PFSK-1 (cell line): ENCODE data around the gene EML2.

Experiments used
- FOXP2 ChIP-seq: optimal IDR thresholded peaks from 2 replicates; pipeline ENCODE3; 2011; ENCODE audit warnings: borderline replicate concordance, control low read depth, inconsistent platforms; ENCODE audit not compliant: insufficient read depth; ENCODE audit errors: extremely low read length, extremely low read depth
- POLR2AphosphoS5 ChIP-seq: IDR thresholded peaks from 2 replicates; pipeline ENCODE4 v1.6.1; 2012; ENCODE audit warnings: low read depth, mild to moderate bottlenecking, control low read depth, low read length, moderate library complexity
- REST ChIP-seq, 2 experiments: IDR thresholded peaks; 2 replicates each; pipeline versions ENCODE4 v1.6.1 to v1.8.0; 2011 to 2012; ENCODE audit warnings: low read depth in 2 of 2, low read length in 2 of 2, control low read depth in 1 of 2, inconsistent platforms in 1 of 2, mild to moderate bottlenecking in 1 of 2, moderate library complexity in 1 of 2; ENCODE audit not compliant: insufficient read depth in 1 of 2
- SIN3A ChIP-seq: IDR thresholded peaks from 2 replicates; pipeline ENCODE4 v1.6.1; 2012; ENCODE audit warnings: mild to moderate bottlenecking, low read length, moderate library complexity, borderline replicate concordance; ENCODE audit not compliant: insufficient read depth
- TAF1 ChIP-seq: IDR thresholded peaks from 2 replicates; pipeline ENCODE4 v1.6.1; 2012; ENCODE audit warnings: low read length, control low read depth, borderline replicate concordance; ENCODE audit not compliant: insufficient read depth

The EML2 gene

GRCh38 chr19:45660636-45661035 lies 21.4 kb upstream of the EML2 start:
- TF ChIP-seq REST (IDR thresholded peaks at IDR 0.05; ENCODE audit: insufficient read depth in 1 of 2, low read depth in 2 of 2, low read length in 2 of 2): no peak
- TF ChIP-seq SIN3A: no peak
- no peak for TF ChIP-seq TAF1
- TF ChIP-seq FOXP2: no peak
- TF ChIP-seq POLR2AphosphoS5: no peak

GRCh38 chr19:45659096-45659729 lies 20.0 kb upstream of the EML2 start:
- no peak for TF ChIP-seq SIN3A
- TF ChIP-seq REST (IDR thresholded peaks at IDR 0.05; ENCODE audit: insufficient read depth in 1 of 2, low read depth in 2 of 2, low read length in 2 of 2): no peak
- no peak for TF ChIP-seq FOXP2
- TF ChIP-seq POLR2AphosphoS5: no peak
- TF ChIP-seq TAF1: no peak

GRCh38 chr19:45657520-45658167 lies 18.4 kb upstream of the EML2 start:
- TF ChIP-seq SIN3A (no peak), POLR2AphosphoS5 (no peak), TAF1 (no peak), FOXP2 (no peak), REST (IDR thresholded peaks at IDR 0.05; ENCODE audit: insufficient read depth in 1 of 2, low read depth in 2 of 2, low read length in 2 of 2) (no peak)

- TF ChIP-seq FOXP2: no peak
- TF ChIP-seq TAF1: no peak
- TF ChIP-seq REST (IDR thresholded peaks at IDR 0.05; ENCODE audit: insufficient read depth in 1 of 2, low read depth in 2 of 2, low read length in 2 of 2): no peak
- no peak for TF ChIP-seq POLR2AphosphoS5
- TF ChIP-seq SIN3A: no peak
Measured at GRCh38 chr19:45655073-45655472, 15.9 kb upstream of the EML2 start.
